Activated CD8-positive, alpha-beta T cell treated with anti-CD3 and anti-CD28 coated beads, Interleukin-2, amount 10 ng/mL, durations not matched to agents 7 days and 5 days (primary cell): Measurements from ENCODE around the gene A4GALT. TPM values are rescaled to one million over a fixed set of nuclear protein-coding genes. Genes with fewer than 3 reads are reported as not detected.

Source experiments
- ATAC-seq: fragments of 150-1000 bp; cut with Tn5 transposase; one replicate; pipeline ENCODE4 v1.10.0; 2021; ENCODE audit warnings: moderate library complexity
- CTCF ChIA-PET: fragments of 350-600 bp; sonication (Branson Sonifier 250); formaldehyde crosslinking; loops from one replicate; lab custom pipeline; 2021; ENCODE audit warnings: antibody characterized with exemption; lab: Charles Lee
- POLR2A ChIA-PET: fragments of 350-600 bp; sonication (Branson Sonifier 250); formaldehyde crosslinking; loops from one replicate; lab custom pipeline; 2021; ENCODE audit warnings: antibody characterized with exemption; lab: Charles Lee
- DNase-seq: peaks from one replicate; pipeline ENCODE4 v3.0.0-alpha.2; 2020
- H3K27ac Mint-ChIP-seq: one replicate; pipeline ENCODE4 v1.8.0; 2021; ENCODE audit warnings: mild to moderate bottlenecking, mixed read lengths
- H3K27me3 Mint-ChIP-seq: one replicate; pipeline ENCODE4 v1.8.0; 2021; ENCODE audit warnings: low read depth, mixed read lengths
- H3K36me3 Mint-ChIP-seq: one replicate; pipeline ENCODE4 v1.8.0; 2021; ENCODE audit warnings: low read depth, mixed read lengths
- H3K4me1 Mint-ChIP-seq: one replicate; pipeline ENCODE4 v1.8.0; 2021; ENCODE audit warnings: low read depth, mixed read lengths
- H3K4me3 Mint-ChIP-seq: one replicate; pipeline ENCODE4 v1.8.0; 2021; ENCODE audit warnings: mild to moderate bottlenecking, mixed read lengths
- H3K9me3 Mint-ChIP-seq: one replicate; pipeline ENCODE4 v1.8.0; 2022; ENCODE audit warnings: mixed read lengths; ENCODE audit not compliant: insufficient read depth
- total RNA-seq, 2 experiments: library from RNA; stranded (reverse); gene quantifications; one replicate each; pipeline ENCODE4 v1.2.3, GENCODE V29; 2021

The A4GALT gene
- total RNA-seq, 2 experiments from 2014 or later: 0.16 TPM; not detected in 1

GRCh38 chr22:42732081-42732480 lies 11.4 kb upstream of the A4GALT start:
- Mint-ChIP-seq H3K9me3 (no peaks in the 10 kb centered on the region), H3K27me3 (peaks cover 6% of the 10 kb centered on the region), H3K4me1 (no peaks in the 10 kb centered on the region), H3K36me3 (no peaks in the 10 kb centered on the region), H3K4me3 (no peak overlapping the region), H3K27ac (no peak overlapping the region)
- ATAC-seq (no peak), DNase-seq (no peak)
- ChIA-PET POLR2A (no interaction called here), CTCF (no interaction called here)

GRCh38 chr22:42726811-42727210 lies 6.1 kb upstream of the A4GALT start:
- Mint-ChIP-seq H3K27ac (no peak overlapping the region), H3K9me3 (no peaks in the 10 kb centered on the region), H3K27me3 (peaks cover 20% of the 10 kb centered on the region), H3K36me3 (no peaks in the 10 kb centered on the region), H3K4me3 (no peak overlapping the region), H3K4me1 (peaks cover 3% of the 10 kb centered on the region)
- ChIA-PET CTCF (no interaction called here), POLR2A (no interaction called here)
- no peak for DNase-seq
- ATAC-seq: no peak

GRCh38 chr22:42725606-42726355 lies 5.1 kb upstream of the A4GALT start:
- CTCF ChIA-PET: no interaction called here
- POLR2A ChIA-PET: interaction anchor here (0.6 kb wide), 1 partner anchor 28 kb away, joined by 5 read pairs; no protein-coding TSS in a partner anchor
- Mint-ChIP-seq H3K9me3 (no peaks in the 10 kb centered on the region), H3K4me1 (peaks cover 9% of the 10 kb centered on the region), H3K36me3 (no peaks in the 10 kb centered on the region), H3K4me3 (no peak overlapping the region), H3K27me3 (peaks cover 29% of the 10 kb centered on the region), H3K27ac (no peak overlapping the region)
- ATAC-seq (no peak), DNase-seq (no peak)

- ChIA-PET CTCF (no interaction called here), POLR2A (interaction anchor here (0.7 kb wide), 1 partner anchor 223 kb away, joined by 3 read pairs; no protein-coding TSS in a partner anchor)
These were observed 3.4 kb upstream of the A4GALT start for GRCh38 chr22:42724062-42724461.

GRCh38 chr22:42721045-42721434 lies 370 bp upstream of the A4GALT start:
- POLR2A ChIA-PET: no interaction called here
- Mint-ChIP-seq H3K4me3 (peak overlapping the region; percentile 32), H3K9me3 (no peaks in the 10 kb centered on the region), H3K4me1 (peaks cover 23% of the 10 kb centered on the region), H3K27ac (no peak overlapping the region), H3K27me3 (peaks cover 51% of the 10 kb centered on the region), H3K36me3 (no peaks in the 10 kb centered on the region)
- no peak for ATAC-seq
- CTCF ChIA-PET: no interaction called here
- DNase-seq: no peak

More at GRCh38 chr22:42724062-42724461, 3.4 kb upstream of the A4GALT start:
- DNase-seq (no peak), ATAC-seq (no peak)
- H3K9me3 Mint-ChIP-seq: no peaks in the 10 kb centered on the region
- H3K27ac Mint-ChIP-seq: no peak overlapping the region
- no peaks in the 10 kb centered on the region for H3K36me3 Mint-ChIP-seq
- H3K27me3 Mint-ChIP-seq: peaks cover 34% of the 10 kb centered on the region
- H3K4me1 Mint-ChIP-seq: peaks cover 17% of the 10 kb centered on the region
- H3K4me3 Mint-ChIP-seq: no peak overlapping the region

- ATAC-seq: peak; percentile 16
These were observed 911 bp downstream of the A4GALT start for GRCh38 chr22:42719656-42720262.

GRCh38 chr22:42719133-42719532 lies 1.5 kb downstream of the A4GALT start:
- H3K4me3 Mint-ChIP-seq: peak overlapping the region; percentile 38
- ChIA-PET CTCF (no interaction called here), POLR2A (no interaction called here)
- H3K27ac Mint-ChIP-seq: peak overlapping the region; percentile 11
- H3K36me3 Mint-ChIP-seq: no peaks in the 10 kb centered on the region
- no peak for ATAC-seq
- no peaks in the 10 kb centered on the region for H3K9me3 Mint-ChIP-seq
- peaks cover 23% of the 10 kb centered on the region for H3K4me1 Mint-ChIP-seq
- no peak for DNase-seq
- H3K27me3 Mint-ChIP-seq: peaks cover 55% of the 10 kb centered on the region

More at GRCh38 chr22:42719656-42720262, 911 bp downstream of the A4GALT start:
- no peaks in the 10 kb centered on the region for H3K9me3 Mint-ChIP-seq
- POLR2A ChIA-PET: no interaction called here
- no peaks in the 10 kb centered on the region for H3K36me3 Mint-ChIP-seq
- CTCF ChIA-PET: no interaction called here
- H3K4me1 Mint-ChIP-seq: peaks cover 23% of the 10 kb centered on the region
- peak overlapping the region; percentile 38 for H3K4me3 Mint-ChIP-seq
- peaks cover 54% of the 10 kb centered on the region for H3K27me3 Mint-ChIP-seq
- no peak for DNase-seq
- peak overlapping the region; percentile 11 for H3K27ac Mint-ChIP-seq

- DNase-seq (no peak), ATAC-seq (no peak)
- CTCF ChIA-PET: no interaction called here
- no peaks in the 10 kb centered on the region for H3K9me3 Mint-ChIP-seq
- H3K27me3 Mint-ChIP-seq: peaks cover 53% of the 10 kb centered on the region
- no peaks in the 10 kb centered on the region for H3K36me3 Mint-ChIP-seq
- no peak overlapping the region for H3K4me3 Mint-ChIP-seq
- H3K27ac Mint-ChIP-seq: no peak overlapping the region
- POLR2A ChIA-PET: no interaction called here
- H3K4me1 Mint-ChIP-seq: peaks cover 20% of the 10 kb centered on the region
These were observed 3.3 kb downstream of the A4GALT start for GRCh38 chr22:42717197-42717928.

GRCh38 chr22:42716649-42717127 lies 4.0 kb downstream of the A4GALT start:
- POLR2A ChIA-PET: no interaction called here
- Mint-ChIP-seq H3K27ac (no peak overlapping the region), H3K4me1 (peaks cover 19% of the 10 kb centered on the region), H3K9me3 (no peaks in the 10 kb centered on the region), H3K27me3 (peaks cover 52% of the 10 kb centered on the region), H3K4me3 (no peak overlapping the region), H3K36me3 (no peaks in the 10 kb centered on the region)
- CTCF ChIA-PET: no interaction called here
- ATAC-seq: no peak
- no peak for DNase-seq

GRCh38 chr22:42716221-42716620 lies 4.4 kb downstream of the A4GALT start:
- POLR2A ChIA-PET: no interaction called here

GRCh38 chr22:42714768-42715390 lies 5.8 kb downstream of the A4GALT start:
- Mint-ChIP-seq H3K27ac (no peak overlapping the region), H3K36me3 (no peaks in the 10 kb centered on the region), H3K4me3 (no peak overlapping the region), H3K27me3 (peaks cover 47% of the 10 kb centered on the region), H3K9me3 (peaks cover 3% of the 10 kb centered on the region), H3K4me1 (peaks cover 14% of the 10 kb centered on the region)
- CTCF ChIA-PET: no interaction called here
- DNase-seq: no peak
- ATAC-seq: no peak
- POLR2A ChIA-PET: no interaction called here

More at GRCh38 chr22:42716221-42716620, 4.4 kb downstream of the A4GALT start:
- DNase-seq (no peak), ATAC-seq (no peak)
- Mint-ChIP-seq H3K27me3 (peaks cover 49% of the 10 kb centered on the region), H3K36me3 (no peaks in the 10 kb centered on the region), H3K4me1 (peaks cover 17% of the 10 kb centered on the region), H3K4me3 (no peak overlapping the region), H3K27ac (no peak overlapping the region), H3K9me3 (no peaks in the 10 kb centered on the region)
- CTCF ChIA-PET: no interaction called here
